Fibroblast of mammary gland (primary cell): ENCODE measurements around the gene CACNA1E.

Source experiments
- DNase-seq: peaks from one replicate; pipeline ENCODE4 v3.0.0-alpha.2; 2010; ENCODE audit warnings: low read depth
- H3K4me3 ChIP-seq: 2 replicates; pipeline ENCODE4 v1.5.1; 2011; ENCODE audit warnings: low read depth, mild to moderate bottlenecking, low read length, moderate library complexity; ENCODE audit not compliant: control insufficient read depth
- TF ChIP-seq, protein P1 (sequence below): conservative IDR thresholded peaks from 2 replicates; pipeline ENCODE4 v1.5.1; 2011; ENCODE audit warnings: low read depth, low read length, inconsistent platforms; ENCODE audit not compliant: control insufficient read depth, insufficient read depth

The CACNA1E gene

DNA sequence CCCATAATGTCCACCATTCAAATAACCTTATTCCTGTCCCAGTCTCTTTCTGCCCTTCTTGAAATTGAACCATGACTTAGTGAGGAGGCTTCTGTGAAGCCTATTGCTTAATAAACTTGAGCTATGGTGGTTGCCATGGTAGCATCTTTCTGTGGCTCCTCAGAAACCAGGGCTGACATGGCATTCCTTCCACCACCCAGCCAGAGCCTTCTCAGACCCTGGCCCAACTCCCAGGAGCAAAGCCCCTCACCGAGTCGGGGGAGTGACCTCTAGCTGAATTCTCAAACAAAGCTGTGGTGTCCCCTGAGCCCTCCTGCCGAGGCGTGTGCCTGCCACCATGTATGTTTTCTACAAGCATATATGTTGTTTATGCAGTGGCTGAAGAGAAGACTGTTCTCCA, 259.1 kb downstream of the CACNA1E start:
- DNase-seq = no peak
- no peak overlapping the region for H3K4me3 ChIP-seq
- TF ChIP-seq, protein P1, sequence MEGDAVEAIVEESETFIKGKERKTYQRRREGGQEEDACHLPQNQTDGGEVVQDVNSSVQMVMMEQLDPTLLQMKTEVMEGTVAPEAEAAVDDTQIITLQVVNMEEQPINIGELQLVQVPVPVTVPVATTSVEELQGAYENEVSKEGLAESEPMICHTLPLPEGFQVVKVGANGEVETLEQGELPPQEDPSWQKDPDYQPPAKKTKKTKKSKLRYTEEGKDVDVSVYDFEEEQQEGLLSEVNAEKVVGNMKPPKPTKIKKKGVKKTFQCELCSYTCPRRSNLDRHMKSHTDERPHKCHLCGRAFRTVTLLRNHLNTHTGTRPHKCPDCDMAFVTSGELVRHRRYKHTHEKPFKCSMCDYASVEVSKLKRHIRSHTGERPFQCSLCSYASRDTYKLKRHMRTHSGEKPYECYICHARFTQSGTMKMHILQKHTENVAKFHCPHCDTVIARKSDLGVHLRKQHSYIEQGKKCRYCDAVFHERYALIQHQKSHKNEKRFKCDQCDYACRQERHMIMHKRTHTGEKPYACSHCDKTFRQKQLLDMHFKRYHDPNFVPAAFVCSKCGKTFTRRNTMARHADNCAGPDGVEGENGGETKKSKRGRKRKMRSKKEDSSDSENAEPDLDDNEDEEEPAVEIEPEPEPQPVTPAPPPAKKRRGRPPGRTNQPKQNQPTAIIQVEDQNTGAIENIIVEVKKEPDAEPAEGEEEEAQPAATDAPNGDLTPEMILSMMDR = no peak

DNA sequence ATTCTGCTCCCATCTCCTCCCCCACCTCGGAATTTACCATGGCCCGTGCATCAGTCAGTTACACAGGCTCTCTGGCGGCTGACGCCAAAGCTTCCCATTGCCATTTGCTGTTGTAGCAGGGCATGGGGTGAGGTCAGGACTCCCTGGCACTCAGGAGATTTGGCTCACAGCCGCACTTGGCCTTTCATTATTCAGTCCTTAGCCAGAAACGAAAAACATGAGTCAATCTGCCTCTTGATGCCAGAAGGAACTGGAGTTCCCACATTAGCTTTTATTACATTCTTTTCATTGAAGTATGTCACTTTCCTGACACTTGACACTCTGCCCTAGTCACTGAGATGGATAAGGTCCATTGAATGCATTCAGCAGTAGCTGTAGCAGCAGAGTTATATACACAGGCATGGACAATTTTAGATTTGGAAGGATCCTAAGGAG, 260.6 kb downstream of the CACNA1E start:
- DNase-seq = no peak
- TF ChIP-seq, protein P1 = no peak
- H3K4me3 ChIP-seq = no peak overlapping the region

DNA sequence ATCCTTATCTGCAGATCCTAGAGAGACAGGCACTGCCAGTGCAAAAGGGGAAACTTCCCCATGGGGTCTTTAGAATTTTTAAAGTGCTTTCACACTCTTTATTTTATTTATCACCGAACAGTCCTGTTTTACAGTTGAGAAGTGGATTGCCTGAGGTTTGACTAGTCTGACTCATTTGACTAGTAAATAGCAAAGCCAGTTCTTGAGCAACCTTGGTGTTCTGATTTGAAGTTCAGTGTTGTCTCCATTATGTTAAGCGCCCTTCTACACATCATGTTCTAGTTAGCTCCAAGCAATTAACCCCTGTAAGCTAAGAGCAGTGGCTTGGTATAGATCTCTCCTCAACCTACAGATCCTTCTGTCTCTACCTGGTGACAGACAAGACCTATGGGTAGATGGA, 262.9 kb downstream of the CACNA1E start:
- TF ChIP-seq, protein P1 = no peak
- H3K4me3 ChIP-seq = no peak overlapping the region
- no peak for DNase-seq

DNA sequence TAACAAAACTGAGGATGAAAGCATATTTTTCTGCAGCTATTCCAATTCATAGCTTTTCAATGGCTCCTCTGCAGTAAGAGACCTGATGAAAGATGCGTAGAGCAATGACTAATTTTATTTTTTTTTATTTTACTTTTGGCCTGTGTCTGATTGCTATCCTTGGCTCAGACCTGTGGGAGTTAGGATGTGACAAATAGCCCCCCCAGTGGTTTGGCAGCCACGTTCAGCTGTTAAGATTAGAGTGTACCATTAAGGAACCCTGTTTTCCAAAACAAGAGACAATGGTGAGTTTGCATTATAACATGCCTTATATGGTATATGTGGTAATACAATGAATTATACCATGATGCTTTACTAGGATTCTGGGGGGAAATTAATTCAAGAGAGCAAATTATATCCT, 264.7 kb downstream of the CACNA1E start:
- TF ChIP-seq, protein P1 = no peak
- DNase-seq = no peak

DNA sequence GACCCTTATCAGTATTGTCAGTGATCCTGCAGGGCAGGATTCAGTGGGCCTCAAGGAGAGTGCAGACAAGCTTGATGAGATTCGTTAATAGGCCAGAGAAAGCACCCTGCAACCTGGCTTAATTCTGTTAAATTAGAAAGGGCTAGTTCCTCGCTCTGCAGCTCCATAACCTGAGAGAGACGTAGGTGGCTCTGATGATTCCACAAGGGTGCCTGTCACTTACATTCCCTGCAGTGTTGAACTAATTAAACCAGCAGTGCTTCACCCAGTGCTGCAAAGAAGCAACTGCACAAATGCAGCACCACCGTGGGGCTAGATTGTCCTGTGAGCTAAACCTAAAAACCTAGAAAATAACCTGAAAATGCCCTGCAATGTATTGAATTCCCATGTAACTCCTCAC, 270.8 kb downstream of the CACNA1E start:
- no peak for DNase-seq
- TF ChIP-seq, protein P1 = no peak
- H3K4me3 ChIP-seq = no peak overlapping the region

More for the DNA sequence above, 264.7 kb downstream of the CACNA1E start:
- H3K4me3 ChIP-seq = no peak overlapping the region

DNA sequence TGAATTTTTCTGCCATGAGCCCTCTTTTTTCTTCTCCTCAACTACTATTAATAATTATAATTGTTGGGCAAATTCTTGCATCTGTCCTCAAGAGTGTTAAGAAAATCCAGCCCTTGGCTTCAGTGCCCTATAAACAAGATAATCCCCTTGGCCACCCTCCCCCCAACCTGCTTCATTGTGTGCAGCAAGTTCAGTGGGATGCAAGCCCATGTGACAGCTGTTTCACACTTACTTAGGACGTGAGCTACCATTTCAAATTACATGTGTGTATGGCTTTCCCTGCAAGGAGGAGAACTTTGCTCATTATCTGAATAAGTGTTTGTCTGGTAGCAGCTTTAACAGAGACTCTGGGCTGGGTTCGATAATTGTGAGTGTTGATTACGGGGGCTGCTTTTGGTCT, 276.2 kb downstream of the CACNA1E start:
- no peak overlapping the region for H3K4me3 ChIP-seq
- no peak for DNase-seq
- TF ChIP-seq, protein P1 = no peak

DNA sequence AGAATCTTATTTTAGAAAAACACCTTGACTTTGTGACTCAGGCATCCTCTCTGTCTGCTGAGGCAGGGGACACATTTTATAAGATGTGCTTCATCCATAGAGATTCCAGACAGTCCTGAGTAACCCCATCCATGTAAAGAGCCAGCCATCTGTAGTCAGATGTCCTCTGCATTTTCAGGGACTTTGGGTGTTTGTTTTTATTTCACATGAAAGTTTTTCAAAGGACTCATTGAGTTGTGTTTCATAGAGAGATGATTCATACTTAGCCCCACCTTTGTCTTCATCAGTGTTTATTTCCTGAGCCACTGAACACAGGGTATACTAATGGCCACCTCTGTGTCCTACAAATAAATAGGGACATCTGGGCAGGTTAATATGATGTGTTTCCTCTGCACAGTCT, 280.4 kb downstream of the CACNA1E start:
- DNase-seq = no peak
- TF ChIP-seq, protein P1 = no peak
- H3K4me3 ChIP-seq = no peak overlapping the region
